ENCODE data around the gene JMJD8. TPM values are rescaled to one million over a fixed set of nuclear protein-coding genes. Genes with fewer than 3 reads are reported as not detected.

JMJD8 gene
- total and polyA plus RNA-seq, 9 of the 15 experiments (the other 6 are each of a cell fraction or from before 2014, with no cell fraction given) = 1.2 to 50.6 (median 29.3) TPM

- TF ChIP-seq MBD1 (CRISPR knock-in tag; IDR thresholded peaks at IDR 0.05) (no peak), TCF15 (CRISPR knock-in tag; IDR thresholded peaks at IDR 0.05) (no peak), FOXA1 (IDR thresholded peaks at IDR 0.05; ENCODE audit: borderline replicate concordance) (no peak), MXD1 (CRISPR knock-in tag; IDR thresholded peaks at IDR 0.05; ENCODE audit: borderline replicate concordance, poor library complexity, severe bottlenecking) (peak; percentile 15), LCOR (CRISPR knock-in tag; IDR thresholded peaks at IDR 0.05) (no peak), GATAD2A (IDR thresholded peaks at IDR 0.05) (no peak), CXXC5 (CRISPR knock-in tag; IDR thresholded peaks at IDR 0.05) (peak; percentile 81), CSDE1 (IDR thresholded peaks at IDR 0.05) (no peak), ZNF655 (CRISPR knock-in tag; IDR thresholded peaks at IDR 0.05) (no peak), FUS (optimal IDR thresholded peaks at IDR 0.05; ENCODE audit: low read depth, low read length) (no peak), ZFX (CRISPR knock-in tag; IDR thresholded peaks at IDR 0.05) (no peak), ZSCAN29 (IDR thresholded peaks at IDR 0.05) (no peak), TCF7 (IDR thresholded peaks at IDR 0.05; ENCODE audit: borderline replicate concordance) (no peak), HMG20A (CRISPR knock-in tag; conservative IDR thresholded peaks at IDR 0.05) (no peak), HSF4 (CRISPR knock-in tag; IDR thresholded peaks at IDR 0.05; ENCODE audit: borderline replicate concordance) (no peak), E2F6 (IDR thresholded peaks at IDR 0.05; ENCODE audit: borderline replicate concordance in 1 of 2, extremely low read depth in 1 of 2, insufficient read depth in 1 of 2, insufficient read length in 1 of 2, low read depth in 1 of 2, low read length in 1 of 2, poor library complexity in 1 of 2, severe bottlenecking in 1 of 2) (peak; percentile 77 to 95), NFXL1 (CRISPR knock-in tag; IDR thresholded peaks at IDR 0.05) (no peak), KAT8 (IDR thresholded peaks at IDR 0.05; ENCODE audit: low read depth) (no peak)
These were observed 44.2 kb upstream of the JMJD8 start (continued) for GRCh38 chr16:728131-728889.

Data from K562 (cell line).